Endothelial cell of umbilical vein (primary cell): ENCODE results near the gene GNAO1.

Experiments used
- EZH2 ChIP-seq: IDR thresholded peaks from 2 replicates; pipeline ENCODE4 v1.6.1; 2012; ENCODE audit warnings: borderline replicate concordance, low read depth, mild to moderate bottlenecking, moderate library complexity, low read length, inconsistent platforms; ENCODE audit not compliant: severe bottlenecking
- FOS ChIP-seq: IDR thresholded peaks from 2 replicates; pipeline ENCODE4 v1.6.1; 2011; ENCODE audit warnings: mild to moderate bottlenecking, low read length, moderate library complexity, borderline replicate concordance; ENCODE audit not compliant: insufficient read depth
- GATA2 ChIP-seq: IDR thresholded peaks from 2 replicates; pipeline ENCODE4 v1.7.0; 2011; ENCODE audit warnings: low read depth, mild to moderate bottlenecking, moderate library complexity, mixed read lengths, low read length; ENCODE audit not compliant: insufficient read length, insufficient read depth
- JUN ChIP-seq: IDR thresholded peaks from 2 replicates; pipeline ENCODE4 v1.6.1; 2011; ENCODE audit warnings: borderline replicate concordance, low read depth; ENCODE audit not compliant: insufficient read length, insufficient read depth
- MYC ChIP-seq: IDR thresholded peaks from one replicate; pipeline ENCODE4 v1.6.1; 2011; ENCODE audit warnings: mild to moderate bottlenecking, low read depth, low read length
- POLR2A ChIP-seq: IDR thresholded peaks from 2 replicates; pipeline ENCODE4 v1.6.1; 2012; ENCODE audit warnings: low read depth, mild to moderate bottlenecking, control low read depth, low read length
- POLR2AphosphoS5 ChIP-seq: IDR thresholded peaks from 2 replicates; pipeline ENCODE4 v1.6.1; 2012; ENCODE audit warnings: low read depth, mild to moderate bottlenecking, control low read depth, low read length, moderate library complexity; ENCODE audit not compliant: insufficient read depth
- TF ChIP-seq, protein P1 (sequence below), 2 donors: IDR thresholded peaks; 1 replicate in 1 of 2; 2 replicates in 1 of 2; pipeline ENCODE4 v1.5.1; 2011; ENCODE audit warnings: low read length in 2 of 2, mild to moderate bottlenecking in 2 of 2, moderate library complexity in 2 of 2, control low read depth in 1 of 2, inconsistent platforms in 1 of 2, low read depth in 1 of 2; ENCODE audit not compliant: insufficient read depth in 1 of 2; ENCODE audit errors: extremely low read depth in 1 of 2
- TF ChIP-seq, protein P2 (sequence below): IDR thresholded peaks from 2 replicates; pipeline ENCODE4 v1.6.1; 2011; ENCODE audit not compliant: insufficient read depth, insufficient read length

- TF ChIP-seq POLR2AphosphoS5 (no peak), GATA2 (no peak), POLR2A (no peak), MYC (no peak), JUN (no peak), EZH2 (no peak), FOS (no peak)
- TF ChIP-seq, protein P1, sequence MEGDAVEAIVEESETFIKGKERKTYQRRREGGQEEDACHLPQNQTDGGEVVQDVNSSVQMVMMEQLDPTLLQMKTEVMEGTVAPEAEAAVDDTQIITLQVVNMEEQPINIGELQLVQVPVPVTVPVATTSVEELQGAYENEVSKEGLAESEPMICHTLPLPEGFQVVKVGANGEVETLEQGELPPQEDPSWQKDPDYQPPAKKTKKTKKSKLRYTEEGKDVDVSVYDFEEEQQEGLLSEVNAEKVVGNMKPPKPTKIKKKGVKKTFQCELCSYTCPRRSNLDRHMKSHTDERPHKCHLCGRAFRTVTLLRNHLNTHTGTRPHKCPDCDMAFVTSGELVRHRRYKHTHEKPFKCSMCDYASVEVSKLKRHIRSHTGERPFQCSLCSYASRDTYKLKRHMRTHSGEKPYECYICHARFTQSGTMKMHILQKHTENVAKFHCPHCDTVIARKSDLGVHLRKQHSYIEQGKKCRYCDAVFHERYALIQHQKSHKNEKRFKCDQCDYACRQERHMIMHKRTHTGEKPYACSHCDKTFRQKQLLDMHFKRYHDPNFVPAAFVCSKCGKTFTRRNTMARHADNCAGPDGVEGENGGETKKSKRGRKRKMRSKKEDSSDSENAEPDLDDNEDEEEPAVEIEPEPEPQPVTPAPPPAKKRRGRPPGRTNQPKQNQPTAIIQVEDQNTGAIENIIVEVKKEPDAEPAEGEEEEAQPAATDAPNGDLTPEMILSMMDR (IDR thresholded peaks at IDR 0.05; ENCODE audit: extremely low read depth in 1 of 2, insufficient read depth in 1 of 2, low read depth in 1 of 2, low read length in 2 of 2), result no peak
- TF ChIP-seq, protein P2, sequence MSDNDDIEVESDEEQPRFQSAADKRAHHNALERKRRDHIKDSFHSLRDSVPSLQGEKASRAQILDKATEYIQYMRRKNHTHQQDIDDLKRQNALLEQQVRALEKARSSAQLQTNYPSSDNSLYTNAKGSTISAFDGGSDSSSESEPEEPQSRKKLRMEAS, result no peak
Observed at GRCh38 chr16:56362057-56362655, 170.9 kb downstream of the GNAO1 start.
